K562 (cell line): ENCODE results near the gene NPEPL1. TPM values are rescaled to one million over a fixed set of nuclear protein-coding genes. Genes with fewer than 3 reads are reported as not detected.

Experiments
- ATAC-seq: fragments of 200-7000 bp; cut with Tn5 transposase; 3 replicates; pipeline ENCODE4 v1.9.1; 2020; ENCODE audit warnings: moderate library complexity
- Bru-seq: library from RNA; stranded (reverse); fragments of 400-500 nt; gene quantifications from one replicate; lab custom pipeline; 2021; lab: Mats Ljungman, UMichigan
- BruChase-seq, 2 experiments: library from RNA; stranded (reverse); fragments of 400-500 nt; gene quantifications; one replicate each; lab custom pipeline; 2021; lab: Mats Ljungman, UMichigan
- BruUV-seq: library from RNA; stranded (reverse); fragments of 400-500 nt; replicated peaks from 2 replicates; lab custom pipeline; 2021; lab: Mats Ljungman, UMichigan
- CTCF ChIA-PET: fragments of 300-600 bp; formaldehyde crosslinking; extraction: SDS; loops from one replicate; lab custom pipeline; 2021; ENCODE audit warnings: low intra/inter-chr PET ratio; lab: Yijun Ruan, JAX
- POLR2A ChIA-PET: fragments of 300-600, 350-650 bp; sonication (Branson Sonifier 250); formaldehyde crosslinking; extraction: SDS; loops from one replicate; lab custom pipeline; 2021; ENCODE audit warnings: antibody characterized with exemption, inconsistent platforms; lab: Yijun Ruan, JAX
- DNase-seq, 4 experiments: peaks; one replicate each; pipeline versions ENCODE4 v3.0.0 to v3.0.0-alpha.2; 2011 to 2018; ENCODE audit warnings: low spot score in 3 of 4, mixed read lengths in 3 of 4; ENCODE audit errors: extremely low read depth in 1 of 4
- FAIRE-seq: peaks from 2 replicates; lab custom pipeline; 2011; peaks lifted over from hg19 to GRCh38; lab: Jason Lieb, UNC
- H2AFZ ChIP-seq: 2 replicates; pipeline ENCODE4 v1.6.0; 2011; ENCODE audit warnings: low read depth, low read length, control low read depth, inconsistent platforms
- H3K27ac ChIP-seq: fragments of 200-600 bp; 3 replicates; pipeline ENCODE4 v1.8.0; 2011; ENCODE audit warnings: low read depth, mild to moderate bottlenecking, control low read depth, inconsistent platforms, low read length, moderate library complexity, mixed read lengths; ENCODE audit errors: extremely low read depth
- H3K27me3 ChIP-seq, 2 experiments: fragments of 300-600 bp in 1 of 2; 2 replicates in 1 of 2; 3 replicates in 1 of 2; pipeline versions ENCODE4 v1.6.0 to v1.8.0; 2011; ENCODE audit warnings: inconsistent platforms in 2 of 2, low read length in 2 of 2, mild to moderate bottlenecking in 1 of 2, mixed read lengths in 1 of 2, moderate library complexity in 1 of 2; ENCODE audit not compliant: control insufficient read depth in 2 of 2, insufficient read depth in 2 of 2
- H3K36me3 ChIP-seq: fragments of 300-600 bp; 3 replicates; pipeline ENCODE4 v1.8.0; 2011; ENCODE audit warnings: mild to moderate bottlenecking, low read length, inconsistent platforms; ENCODE audit not compliant: control insufficient read depth, insufficient read depth
- H3K4me1 ChIP-seq, 2 experiments: fragments of 200-600 bp in 1 of 2; replicated peaks in 1 of 2; 2 replicates in 1 of 2; 3 replicates in 1 of 2; pipeline versions ENCODE4 v1.5.1 to v1.8.0; 2011; ENCODE audit warnings: inconsistent platforms in 2 of 2, low read length in 2 of 2, mild to moderate bottlenecking in 1 of 2, mixed read lengths in 1 of 2, moderate library complexity in 1 of 2; ENCODE audit not compliant: control insufficient read depth in 2 of 2, insufficient read depth in 2 of 2
- H3K4me2 ChIP-seq: 2 replicates; pipeline ENCODE4 v1.6.1; 2011; ENCODE audit warnings: low read length, control low read depth, inconsistent platforms, mixed read lengths; ENCODE audit not compliant: insufficient read depth
- H3K4me3 ChIP-seq: fragments of 200-600 bp; sonication (generic), shearing (Covaris generic); 2 replicates; pipeline ENCODE4 v1.5.1; 2016; ENCODE audit warnings: control low read depth, inconsistent platforms
- H3K79me2 ChIP-seq: fragments of 200-600 bp; 3 replicates; pipeline ENCODE4 v1.8.0; 2011; ENCODE audit warnings: low read length, inconsistent platforms; ENCODE audit not compliant: control insufficient read depth, insufficient read depth
- H3K9ac ChIP-seq, 2 experiments: 2 replicates each; pipeline versions ENCODE4 v1.6.0 to v1.6.1; 2011; ENCODE audit warnings: low read depth in 2 of 2, low read length in 2 of 2, control low read depth in 1 of 2, inconsistent platforms in 1 of 2, mild to moderate bottlenecking in 1 of 2, mixed read lengths in 1 of 2; ENCODE audit not compliant: insufficient read depth in 1 of 2
- H3K9me1 ChIP-seq: one replicate; pipeline ENCODE4 v1.6.0; 2011; ENCODE audit warnings: inconsistent platforms, mild to moderate bottlenecking, low read length, moderate library complexity; ENCODE audit not compliant: control insufficient read depth, insufficient read depth
- H3K9me3 ChIP-seq: replicated peaks from 2 replicates; pipeline ENCODE4 v1.5.1; 2011; ENCODE audit warnings: low read depth, low read length, inconsistent platforms; ENCODE audit not compliant: control insufficient read depth, insufficient read depth
- H4K20me1 ChIP-seq: replicated peaks from 2 replicates; pipeline ENCODE4 v1.6.1; 2011; ENCODE audit warnings: low read length, inconsistent platforms, mixed read lengths; ENCODE audit not compliant: control insufficient read depth, insufficient read depth
- FIP1L1 ChIP-seq: fragments of 200-400 bp; formaldehyde crosslinking; IDR thresholded peaks from 2 replicates; pipeline ENCODE4 v1.6.1; 2018; ENCODE audit warnings: mild to moderate bottlenecking, low read depth, low read length; ENCODE audit not compliant: poor library complexity, severe bottlenecking
- MBD1 ChIP-seq: fragments of 250-450 bp; sonication (Bioruptor Pico); IDR thresholded peaks from 2 replicates; pipeline ENCODE4 v1.8.0; 2022; ENCODE audit warnings: inconsistent platforms
- MED1 ChIP-seq: sonication (generic); formaldehyde crosslinking; IDR thresholded peaks from 2 replicates; pipeline ENCODE4 v1.8.1; 2023; ENCODE audit warnings: missing genetic modification reagents, borderline replicate concordance
- RBBP5 ChIP-seq: fragments of 200-600 bp; sonication (generic); IDR thresholded peaks from 2 replicates; pipeline ENCODE4 v1.6.1; 2012; ENCODE audit warnings: borderline replicate concordance, mild to moderate bottlenecking, low read length, control low read depth, inconsistent platforms; ENCODE audit not compliant: insufficient read depth, poor library complexity, severe bottlenecking
- RCOR1 ChIP-seq, 2 experiments: IDR thresholded peaks; 2 replicates each; pipeline ENCODE4 v1.6.1; 2012; ENCODE audit warnings: low read depth in 2 of 2, low read length in 2 of 2, borderline replicate concordance in 1 of 2, improper control_type of control experiment in 1 of 2
- SFPQ ChIP-seq: fragments of 200-400 bp; formaldehyde crosslinking; IDR thresholded peaks from 2 replicates; pipeline ENCODE4 v1.6.1; 2017; ENCODE audit warnings: mild to moderate bottlenecking, low read depth, low read length, moderate library complexity
- WGBS: fragments of 100-300 bp; shearing (Covaris generic); methylation state at CpG from one replicate; pipeline ENCODE4 v1.1.6; 2016; ENCODE audit warnings: low coverage, mixed read lengths; ENCODE audit not compliant: insufficient coverage; ENCODE audit errors: missing lambda C conversion rate; 5-methylcytosine and 5-hydroxymethylcytosine counted together
- in situ Hi-C: fragments of 300-500 bp; cut with MboI; formaldehyde crosslinking; loops from 4 replicates; pipeline ENCODE4 v1.15.0; 2018; ENCODE audit warnings: inconsistent platforms, mixed read lengths
- intact Hi-C: fragments of 100-400 bp; cut with micrococcal nuclease; formaldehyde crosslinking; loops from 2 replicates; pipeline ENCODE4 v1.14.2; 2022
- long read RNA-seq, 3 experiments: library from polyadenylated mRNA in 2 of 3; library from RNA in 1 of 3; unstranded in 2 of 3; stranded (forward) in 1 of 3; transcript quantifications; one replicate each; pipeline ENCODE4 v2.0.0, GENCODE V29; 2019 to 2022
- polyA minus RNA-seq, 3 experiments: library from RNA; depleted of rRNA, polyadenylated mRNA; stranded (reverse); fragments of >200 nt; gene quantifications; 2 replicates each; pipeline ENCODE4 v1.2.3, GENCODE V29; 2011
- polyA plus RNA-seq, 8 experiments: library from polyadenylated mRNA; depleted of rRNA in 4 of 8; stranded (reverse) in 5 of 8; unstranded in 3 of 8; fragments of >200 nt; fragmentation: Nextera tagmentation in 2 of 8; fragmentation: Illumina TruSeq in 1 of 8; extraction: Ambion mirVana in 2 of 8; extraction: Trizol in 1 of 8; gene quantifications; 2 replicates each; pipeline versions ENCODE4 v1.2.1 to v1.2.3, GENCODE V29; 2011 to 2014; ENCODE audit warnings: inconsistent platforms in 1 of 8, missing spikeins in 1 of 8
- total RNA-seq, 7 experiments: library from RNA; depleted of rRNA in 6 of 7; stranded (reverse); fragments of >200 nt in 6 of 7; fragmentation: Illumina TruSeq in 2 of 7; extraction: Trizol in 2 of 7; gene quantifications; 2 replicates each; pipeline versions ENCODE4 v1.2.1 to v1.2.3, GENCODE V29; 2011 to 2021; ENCODE audit warnings: low replicate concordance in 1 of 7

NPEPL1 gene
- total RNA-seq (2011; cell fraction: chromatin; rRNA removed; ENCODE audit: low replicate concordance) = 5.5 and 12.5 TPM in 2 replicates
- 9.0 and 10.3 TPM in 2 replicates for total RNA-seq (2011; cell fraction: nucleolus; rRNA removed)
- 6.3 and 7.2 TPM in 2 replicates for total RNA-seq (2011; cell fraction: nucleoplasm; rRNA removed)
- total RNA-seq (2014; rRNA removed) (1.1 and 1.4 TPM in 2 replicates), total RNA-seq (2014; rRNA removed; fragmentation: Illumina TruSeq; extraction: Trizol) (0.22 and 0.29 TPM in 2 replicates), total RNA-seq (2015; rRNA removed; fragmentation: Illumina TruSeq; extraction: Trizol) (1.7 and 1.9 TPM in 2 replicates), total RNA-seq (2021) (2.3 and 3.9 TPM in 2 replicates), polyA plus RNA-seq (2011; rRNA removed) (0.36 and 1.6 TPM in 2 replicates), polyA plus RNA-seq (2014; fragmentation: Illumina TruSeq; extraction: Trizol) (0.94 and 1.8 TPM in 2 replicates), polyA plus RNA-seq (2014; fragmentation: Nextera tagmentation; extraction: Ambion mirVana) (under 1 TPM; 0.04 to 0.07 TPM), polyA plus RNA-seq (2014; rRNA removed) (5.0 and 5.6 TPM in 2 replicates), polyA minus RNA-seq (2011; rRNA and poly(A)+ RNA removed) (0.21 and 0.27 TPM in 2 replicates), Bru-seq, nascent RNA (percentile 44 among the genes with signal in this experiment), BruChase-seq, experiment 1, labeled RNA remaining after a 2-hour chase (percentile 48 among the genes with signal in this experiment), BruChase-seq, experiment 2, labeled RNA remaining after a 6-hour chase (percentile 46 among the genes with signal in this experiment)
- polyA plus RNA-seq (2011; cell fraction: cytosol; rRNA removed) = 0.16 and 0.62 TPM in 2 replicates
- 23.5 and 26.4 TPM in 2 replicates for polyA plus RNA-seq (2011; cell fraction: nucleus; rRNA removed)
- polyA plus RNA-seq (2012) = 3.4 and 7.1 TPM in 2 replicates
- polyA minus RNA-seq (2011; cell fraction: cytosol; rRNA and poly(A)+ RNA removed) = 0.95 and 1.0 TPM in 2 replicates
- polyA minus RNA-seq (2011; cell fraction: nucleus; rRNA and poly(A)+ RNA removed) = 3.3 and 4.0 TPM in 2 replicates
- long read RNA-seq, experiment 1, partial matches to known transcripts = 0 of 3 reads
- long read RNA-seq, experiment 1, other reads (novel, unspliced or antisense) = 2 of 3 reads
- long read RNA-seq, experiment 2, partial matches to known transcripts = 0 of 1 reads
- long read RNA-seq, experiment 2, other reads (novel, unspliced or antisense) = 1 of 1 reads
- long read RNA-seq, experiment 3 = 0 reads

- Histone ChIP-seq H3K4me1 (peaks cover 1 to 31% of the 10 kb centered on the region in 2 experiments; a peak in 3 of 5 replicates), H3K4me3 (no peak within 1 kb of the TSS), H4K20me1 (no peaks in the 10 kb centered on the region), H3K9me3 (no peaks in the 10 kb centered on the region), H3K36me3 (no peaks in the 10 kb centered on the region; the same call in 2 of the 3 replicates), H3K79me2 (no peaks in the 10 kb centered on the region), H3K27me3 (no peaks in the 10 kb centered on the region; a peak in 1 of 5 replicates), H3K9me1 (peaks cover 6% of the 10 kb centered on the region), H2AFZ (no peak within 1 kb of the TSS), H3K9ac (no peak within 1 kb of the TSS; a peak in 1 of 4 replicates), H3K4me2 (no peak within 1 kb of the TSS), H3K27ac (no peak within 1 kb of the TSS)
- FAIRE-seq (no peak), ATAC-seq (no peak), DNase-seq (no peak)
- no CpG with 5 or more reads among the region's 93 CpGs for WGBS
- in situ Hi-C loops (no loop called here), intact Hi-C loops (no loop called here)
- ChIA-PET CTCF (no interaction called here), POLR2A (no interaction called here)
- no TSS peak for BruUV-seq
- TF ChIP-seq SFPQ (no peak), RCOR1 (IDR thresholded peaks at IDR 0.05; ENCODE audit: borderline replicate concordance in 1 of 2, low read depth in 2 of 2, low read length in 2 of 2) (no peak), FIP1L1 (no peak), RBBP5 (no peak), MED1 (CRISPR knock-in tag) (no peak), MBD1 (CRISPR knock-in tag) (no peak)
Observed at GRCh38 chr20:58692579-58693225, at the start of gene NPEPL1. TSS of gene NPEPL1 (plus strand) at chr20:58692800. CDS start at chr20:58692901, 101 bp downstream.
